GM12892 (cell line): ENCODE measurements around the gene PASK.

Experiments
- POLR2A ChIP-seq: IDR thresholded peaks from 2 replicates; pipeline ENCODE4 v1.6.1; 2011; ENCODE audit warnings: low read depth, low read length, control low read depth
- POLR2AphosphoS5 ChIP-seq: IDR thresholded peaks from 2 replicates; pipeline ENCODE4 v1.6.1; 2011; ENCODE audit warnings: low read depth, low read length, control low read depth
- TAF1 ChIP-seq: IDR thresholded peaks from 2 replicates; pipeline ENCODE4 v1.6.1; 2011; ENCODE audit warnings: low read depth, mild to moderate bottlenecking, control low read depth, low read length, borderline replicate concordance

GRCh38 chr2:241179899-241180298, 30.6 kb upstream of the PASK start:
- no peak for TF ChIP-seq POLR2AphosphoS5
- TF ChIP-seq POLR2A: no peak
- no peak for TF ChIP-seq TAF1
